Adipocyte (in vitro differentiated cells): ENCODE data around the gene LDB3.
"Not testable (repeated sequence)": the region's sequence is repeated elsewhere in the genome, so short reads cannot be mapped to it uniquely, and the experiment has no call there.

Source experiments
- DNase-seq: peaks from one replicate; pipeline ENCODE4 v3.0.0-alpha.2; 2015; ENCODE audit warnings: low read depth
- H3K27me3 ChIP-seq: replicated peaks from 2 replicates; pipeline ENCODE4 v1.7.0; 2013; ENCODE audit warnings: mild to moderate bottlenecking, low read length, moderate library complexity; ENCODE audit not compliant: control insufficient read depth, insufficient read depth
- H3K36me3 ChIP-seq: 2 replicates; pipeline ENCODE4 v1.7.0; 2013; ENCODE audit warnings: low read length, mild to moderate bottlenecking, moderate library complexity; ENCODE audit not compliant: control insufficient read depth, insufficient read depth, severe bottlenecking
- H3K4me1 ChIP-seq: 2 replicates; pipeline ENCODE4 v1.7.0; 2013; ENCODE audit warnings: mild to moderate bottlenecking, low read length, moderate library complexity; ENCODE audit not compliant: control insufficient read depth, insufficient read depth
- H3K4me3 ChIP-seq: 2 replicates; pipeline ENCODE4 v1.7.0; 2013; ENCODE audit warnings: mild to moderate bottlenecking, low read length, moderate library complexity
- H3K9ac ChIP-seq: 2 replicates; pipeline ENCODE4 v1.7.0; 2013; ENCODE audit warnings: mild to moderate bottlenecking, low read length, moderate library complexity
- H3K9me3 ChIP-seq: 2 replicates; pipeline ENCODE4 v1.7.0; 2013; ENCODE audit warnings: mild to moderate bottlenecking, low read length, moderate library complexity; ENCODE audit not compliant: control insufficient read depth

LDB3 gene

DNA sequence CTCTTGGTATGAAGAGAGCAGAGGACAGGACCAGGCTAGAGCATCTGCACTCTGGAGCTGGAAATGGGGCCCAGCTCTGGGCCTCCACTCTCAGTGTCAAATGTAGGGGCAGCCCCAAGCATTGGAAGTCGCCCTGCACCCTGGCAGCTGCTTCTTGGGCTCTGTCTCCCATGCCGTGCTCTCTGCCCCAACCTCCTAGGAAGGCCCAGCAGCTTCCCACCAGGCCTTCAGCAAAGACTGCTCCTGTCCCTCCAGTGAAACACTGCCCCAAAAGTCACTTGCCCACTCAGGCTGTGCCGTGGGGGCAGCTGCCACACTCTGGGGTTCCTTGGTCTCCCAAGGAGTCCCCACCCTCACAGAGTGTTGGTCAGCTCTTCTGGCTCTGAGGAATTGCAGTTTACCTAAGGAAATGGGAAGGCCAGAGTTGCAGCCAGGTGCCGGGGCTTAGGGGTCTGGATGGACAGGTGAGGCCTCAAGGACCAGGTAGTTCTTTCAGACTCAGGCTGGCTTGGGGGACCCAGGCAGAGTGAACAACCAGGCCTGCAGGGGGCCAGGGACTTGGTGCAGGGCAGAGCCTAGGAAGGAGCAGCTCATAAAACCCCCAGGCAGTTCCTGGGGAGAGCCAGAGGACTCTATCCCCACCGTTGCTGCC lies 23.4 kb upstream of the LDB3 start:
- Histone ChIP-seq H3K36me3 (no peaks in the 10 kb centered on the region), H3K9ac (peak overlapping the region; percentile 16), H3K27me3 (no peaks in the 10 kb centered on the region), H3K4me1 (peaks cover 42% of the 10 kb centered on the region), H3K4me3 (no peak overlapping the region), H3K9me3 (no peaks in the 10 kb centered on the region)
- no peak for DNase-seq

DNA sequence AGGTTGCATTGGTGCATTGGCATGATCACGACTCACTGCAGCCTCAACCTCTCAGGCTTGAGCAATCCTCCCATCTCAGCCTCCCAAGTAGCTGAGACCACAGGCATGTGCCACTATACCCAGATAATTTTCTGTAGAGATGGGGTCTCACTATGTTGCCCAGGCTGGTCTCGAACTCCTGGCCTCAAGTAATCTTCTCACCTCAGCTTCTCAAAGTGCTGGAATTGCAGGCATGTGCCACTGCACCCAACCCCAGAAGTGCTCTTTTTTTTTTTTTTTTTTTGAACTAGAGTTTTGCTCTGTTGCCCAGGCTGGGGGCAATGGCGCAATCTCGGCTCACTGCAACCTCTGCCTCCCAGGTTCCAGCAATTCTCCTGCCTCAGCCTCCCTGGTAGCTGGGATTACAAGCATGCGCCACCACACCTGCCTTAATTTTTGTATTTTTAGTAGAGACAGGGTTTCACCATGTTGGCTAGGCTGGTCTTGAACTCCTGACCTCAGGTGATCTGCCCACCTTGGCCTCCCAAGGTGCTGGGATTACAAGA lies 22.6 kb upstream of the LDB3 start:
- H3K36me3 ChIP-seq, H3K9ac ChIP-seq, H3K4me3 ChIP-seq, H3K27me3 ChIP-seq, H3K9me3 ChIP-seq, DNase-seq: not testable (repeated sequence)
- peaks cover 42% of the 10 kb centered on the region for H3K4me1 ChIP-seq

DNA sequence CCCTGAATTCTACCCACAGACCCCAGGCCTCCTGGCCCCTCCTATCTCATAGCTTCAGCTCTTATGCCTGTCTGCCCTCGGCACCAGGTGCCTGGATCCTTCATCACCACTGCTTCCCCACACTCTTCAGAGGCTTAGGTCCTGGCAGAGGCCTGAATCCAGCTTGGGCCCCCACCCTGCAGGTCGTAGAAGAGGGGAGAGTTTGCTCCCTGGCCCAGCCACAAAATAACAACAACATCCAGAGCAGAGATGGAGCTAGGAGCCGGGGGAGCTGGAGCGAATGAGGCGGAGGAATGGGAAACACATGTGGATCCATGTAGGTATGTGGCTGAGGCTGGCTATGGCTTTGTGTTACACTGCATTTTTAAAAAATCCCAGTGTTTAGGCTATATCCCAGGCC lies 21.8 kb upstream of the LDB3 start:
- no peak overlapping the region for H3K4me3 ChIP-seq
- H3K9ac ChIP-seq: no peak overlapping the region
- no peaks in the 10 kb centered on the region for H3K36me3 ChIP-seq
- H3K27me3 ChIP-seq: peaks cover 7% of the 10 kb centered on the region
- no peaks in the 10 kb centered on the region for H3K9me3 ChIP-seq
- H3K4me1 ChIP-seq: peaks cover 42% of the 10 kb centered on the region
- DNase-seq: no peak

GRCh38 chr10:86646933-86647332 lies 21.4 kb upstream of the LDB3 start:
- Histone ChIP-seq H3K4me1 (peaks cover 42% of the 10 kb centered on the region), H3K4me3 (no peak overlapping the region), H3K9ac (no peak overlapping the region), H3K9me3 (no peaks in the 10 kb centered on the region), H3K36me3 (no peaks in the 10 kb centered on the region), H3K27me3 (peaks cover 7% of the 10 kb centered on the region)
- DNase-seq: no peak

- Histone ChIP-seq H3K9ac (no peak overlapping the region), H3K36me3 (no peaks in the 10 kb centered on the region), H3K4me1 (peaks cover 42% of the 10 kb centered on the region), H3K4me3 (no peak overlapping the region), H3K9me3 (no peaks in the 10 kb centered on the region), H3K27me3 (peaks cover 13% of the 10 kb centered on the region)
- peak; percentile 45 for DNase-seq
Measured at GRCh38 chr10:86647773-86648703, 20.3 kb upstream of the LDB3 start.

DNA sequence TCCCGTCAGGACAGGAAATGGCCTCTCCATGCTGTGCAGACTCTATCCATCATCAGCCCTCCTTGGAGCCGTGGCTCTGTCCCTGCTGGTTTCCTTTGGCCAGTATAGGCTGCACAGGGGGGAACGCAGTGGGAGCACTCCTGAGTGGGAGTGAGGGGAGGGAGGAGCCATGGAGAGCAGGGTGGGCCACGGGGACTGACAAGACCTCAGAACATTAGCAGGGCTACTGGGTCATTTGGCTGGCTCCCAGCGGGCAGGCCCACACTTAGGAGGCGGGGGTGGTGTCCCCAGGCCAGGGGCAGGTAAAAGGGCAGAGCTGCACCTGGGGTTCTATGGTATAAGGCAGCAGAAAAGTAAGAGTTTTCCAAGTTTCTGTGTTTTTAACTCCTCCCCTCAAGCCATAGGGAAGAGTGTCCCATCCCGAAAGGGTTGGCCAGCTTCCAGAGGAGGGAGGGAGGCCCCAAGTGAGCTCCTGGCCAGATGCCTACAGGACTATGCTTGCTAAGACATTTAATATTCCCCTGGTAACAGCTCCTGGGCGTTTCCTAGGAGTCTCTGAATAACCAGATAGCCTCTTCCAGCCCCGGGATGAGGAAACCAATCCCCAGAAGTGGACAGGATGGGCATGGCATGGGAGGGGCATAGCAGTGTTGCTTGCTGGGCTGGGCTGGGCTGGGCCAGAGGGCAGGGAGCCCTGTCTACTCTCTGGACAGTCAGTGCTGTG lies 19.4 kb upstream of the LDB3 start:
- Histone ChIP-seq H3K4me1 (peaks cover 34% of the 10 kb centered on the region), H3K9ac (peak overlapping the region; percentile 29), H3K9me3 (no peaks in the 10 kb centered on the region), H3K27me3 (peaks cover 13% of the 10 kb centered on the region), H3K4me3 (no peak overlapping the region), H3K36me3 (no peaks in the 10 kb centered on the region)
- DNase-seq: peak; percentile 91

- H3K9me3 ChIP-seq: no peaks in the 10 kb centered on the region
- no peaks in the 10 kb centered on the region for H3K36me3 ChIP-seq
- H3K9ac ChIP-seq: peak overlapping the region; percentile 29
- H3K27me3 ChIP-seq: peaks cover 13% of the 10 kb centered on the region
- no peak overlapping the region for H3K4me3 ChIP-seq
- no peak for DNase-seq
- peaks cover 27% of the 10 kb centered on the region for H3K4me1 ChIP-seq
Measured at GRCh38 chr10:86649471-86650150, 18.7 kb upstream of the LDB3 start.

GRCh38 chr10:86650151-86650550 lies 18.2 kb upstream of the LDB3 start:
- Histone ChIP-seq H3K27me3 (peaks cover 13% of the 10 kb centered on the region), H3K4me3 (no peak overlapping the region), H3K4me1 (peaks cover 23% of the 10 kb centered on the region), H3K9ac (no peak overlapping the region), H3K36me3 (no peaks in the 10 kb centered on the region), H3K9me3 (no peaks in the 10 kb centered on the region)
- no peak for DNase-seq

DNA sequence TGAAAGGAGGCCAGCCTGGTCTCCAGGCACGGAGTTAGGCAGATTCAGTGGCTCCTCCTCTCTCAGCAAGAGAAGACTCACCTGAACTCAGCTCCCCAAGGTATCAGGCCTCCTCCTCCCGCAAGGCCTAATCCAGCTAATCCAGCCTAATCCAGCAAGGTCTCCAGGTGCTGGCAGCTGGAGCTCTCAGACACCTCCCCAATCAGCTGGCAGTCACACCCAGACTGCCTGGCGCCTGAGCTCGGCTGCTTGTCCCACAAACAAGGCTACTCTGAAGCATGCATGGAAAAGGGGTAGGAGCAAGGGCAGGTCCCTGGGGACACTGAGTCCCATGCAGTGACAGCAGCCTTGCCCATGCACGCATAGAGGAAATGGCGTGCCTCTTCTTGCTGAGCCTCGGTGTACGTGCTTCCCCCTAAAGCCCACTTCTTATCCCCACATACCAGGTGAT lies 17.3 kb upstream of the LDB3 start:
- H3K4me1 ChIP-seq: peaks cover 23% of the 10 kb centered on the region
- DNase-seq: no peak
- peaks cover 15% of the 10 kb centered on the region for H3K27me3 ChIP-seq
- no peak overlapping the region for H3K4me3 ChIP-seq
- no peaks in the 10 kb centered on the region for H3K36me3 ChIP-seq
- H3K9me3 ChIP-seq: no peaks in the 10 kb centered on the region
- H3K9ac ChIP-seq: no peak overlapping the region

DNA sequence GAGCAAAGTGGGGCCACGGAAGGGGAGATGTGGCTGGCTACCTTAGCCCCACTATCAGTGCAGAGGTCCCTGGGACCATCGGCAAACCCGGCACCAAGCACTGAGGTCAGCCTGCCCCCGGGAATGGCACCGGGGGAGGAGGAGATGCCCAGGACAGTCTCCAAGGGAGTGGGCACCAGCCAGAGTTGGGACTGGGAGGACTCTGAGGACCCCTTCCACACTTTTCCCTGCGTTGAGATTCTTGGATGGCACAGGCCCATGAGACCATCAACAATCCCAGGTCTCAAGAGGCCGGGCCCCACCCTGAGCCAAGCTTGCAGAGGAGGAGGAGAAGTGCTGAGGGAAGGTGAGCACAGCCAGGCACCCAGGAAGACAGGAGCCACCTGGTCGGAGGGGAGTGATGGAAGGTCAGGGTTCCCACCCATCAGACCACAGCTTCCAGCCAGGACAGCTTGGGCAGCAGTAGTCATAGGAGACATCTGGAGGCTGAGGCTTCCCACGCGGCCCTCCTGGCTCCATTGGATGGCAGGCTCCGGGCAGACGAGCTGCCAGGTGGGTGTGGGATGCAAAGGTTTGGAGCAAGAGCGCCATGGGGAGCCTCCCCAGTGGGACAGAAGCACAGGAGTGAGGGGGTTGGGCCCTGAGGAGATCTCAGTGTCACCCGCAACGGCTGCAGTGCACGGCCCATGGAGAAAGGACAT lies 16.5 kb upstream of the LDB3 start:
- Histone ChIP-seq H3K9me3 (no peaks in the 10 kb centered on the region), H3K36me3 (no peaks in the 10 kb centered on the region), H3K27me3 (peaks cover 16% of the 10 kb centered on the region), H3K4me3 (no peak overlapping the region), H3K4me1 (peaks cover 23% of the 10 kb centered on the region), H3K9ac (no peak overlapping the region)
- DNase-seq: no peak
